Measurements from ENCODE around the gene SH3TC2. TPM values are rescaled to one million over a fixed set of nuclear protein-coding genes. Genes with fewer than 3 reads are reported as not detected.

Gene SH3TC2
- total RNA-seq, 2 donors from 2014 or later, result 0.27 to 0.75 TPM

DNA sequence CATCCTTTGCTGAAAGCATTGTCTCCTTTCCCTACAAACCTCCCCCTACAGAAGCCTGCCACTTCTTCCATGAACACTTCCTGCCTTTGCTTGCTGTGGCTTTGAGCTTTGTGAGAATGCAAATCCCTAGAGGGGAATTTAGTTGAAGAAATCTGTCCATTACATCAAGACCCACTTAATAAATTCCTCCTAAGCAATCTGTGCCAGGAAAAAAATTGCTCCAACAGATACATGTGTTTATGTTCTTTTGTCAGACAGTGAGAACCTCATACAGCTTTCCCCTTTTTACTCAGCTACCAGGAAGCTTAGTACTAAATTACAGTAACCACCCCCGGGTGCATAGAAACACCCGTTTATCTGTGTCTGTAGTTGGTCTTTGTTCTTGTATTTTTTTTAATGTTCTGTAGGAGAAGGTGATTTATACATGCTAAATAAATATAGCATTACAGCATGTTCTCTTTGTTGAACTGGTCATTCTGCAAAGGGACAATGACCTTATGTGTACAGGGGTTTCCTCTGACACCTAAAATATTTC, 43.9 kb downstream of the SH3TC2 start:
- H3K27ac ChIP-seq (ENCODE audit: low read depth, low read length), result no peak overlapping the region
- no CpG with 5 or more reads among the region's 2 CpGs for WGBS, 2 experiments (ENCODE audit: insufficient coverage in 1 of 2, insufficient read length in 1 of 2)
- H3K27me3 Mint-ChIP-seq (ENCODE audit: insufficient read depth), result peaks cover 2% of the 10 kb centered on the region
- no peak overlapping the region for H3K4me3 Mint-ChIP-seq
- TF ChIP-seq, protein P1, sequence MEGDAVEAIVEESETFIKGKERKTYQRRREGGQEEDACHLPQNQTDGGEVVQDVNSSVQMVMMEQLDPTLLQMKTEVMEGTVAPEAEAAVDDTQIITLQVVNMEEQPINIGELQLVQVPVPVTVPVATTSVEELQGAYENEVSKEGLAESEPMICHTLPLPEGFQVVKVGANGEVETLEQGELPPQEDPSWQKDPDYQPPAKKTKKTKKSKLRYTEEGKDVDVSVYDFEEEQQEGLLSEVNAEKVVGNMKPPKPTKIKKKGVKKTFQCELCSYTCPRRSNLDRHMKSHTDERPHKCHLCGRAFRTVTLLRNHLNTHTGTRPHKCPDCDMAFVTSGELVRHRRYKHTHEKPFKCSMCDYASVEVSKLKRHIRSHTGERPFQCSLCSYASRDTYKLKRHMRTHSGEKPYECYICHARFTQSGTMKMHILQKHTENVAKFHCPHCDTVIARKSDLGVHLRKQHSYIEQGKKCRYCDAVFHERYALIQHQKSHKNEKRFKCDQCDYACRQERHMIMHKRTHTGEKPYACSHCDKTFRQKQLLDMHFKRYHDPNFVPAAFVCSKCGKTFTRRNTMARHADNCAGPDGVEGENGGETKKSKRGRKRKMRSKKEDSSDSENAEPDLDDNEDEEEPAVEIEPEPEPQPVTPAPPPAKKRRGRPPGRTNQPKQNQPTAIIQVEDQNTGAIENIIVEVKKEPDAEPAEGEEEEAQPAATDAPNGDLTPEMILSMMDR (conservative IDR thresholded peaks at IDR 0.05), result no peak
- H3K27me3 ChIP-seq (ENCODE audit: control insufficient read depth, insufficient read depth, low read length, poor library complexity, severe bottlenecking), result no peaks in the 10 kb centered on the region
- H3K9me3 ChIP-seq (ENCODE audit: control insufficient read depth, low read length), result no peaks in the 10 kb centered on the region
- no peaks in the 10 kb centered on the region for H3K36me3 ChIP-seq (ENCODE audit: control insufficient read depth, insufficient read depth, low read length)
- H3K4me1 Mint-ChIP-seq, result peaks cover 16% of the 10 kb centered on the region
- H3K9me3 Mint-ChIP-seq, result no peaks in the 10 kb centered on the region
- H3K4me3 ChIP-seq (ENCODE audit: low read length), result no peak overlapping the region
- no peak for DNase-seq
- H3K36me3 Mint-ChIP-seq (ENCODE audit: low read depth), result no peaks in the 10 kb centered on the region
- peak overlapping the region; percentile 15 for H3K27ac Mint-ChIP-seq
- H3K9ac ChIP-seq (ENCODE audit: extremely low read depth, low read length, poor library complexity, severe bottlenecking), result no peak overlapping the region
- no peaks in the 10 kb centered on the region for H3K4me1 ChIP-seq (ENCODE audit: control insufficient read depth, insufficient read depth, low read length)

DNA sequence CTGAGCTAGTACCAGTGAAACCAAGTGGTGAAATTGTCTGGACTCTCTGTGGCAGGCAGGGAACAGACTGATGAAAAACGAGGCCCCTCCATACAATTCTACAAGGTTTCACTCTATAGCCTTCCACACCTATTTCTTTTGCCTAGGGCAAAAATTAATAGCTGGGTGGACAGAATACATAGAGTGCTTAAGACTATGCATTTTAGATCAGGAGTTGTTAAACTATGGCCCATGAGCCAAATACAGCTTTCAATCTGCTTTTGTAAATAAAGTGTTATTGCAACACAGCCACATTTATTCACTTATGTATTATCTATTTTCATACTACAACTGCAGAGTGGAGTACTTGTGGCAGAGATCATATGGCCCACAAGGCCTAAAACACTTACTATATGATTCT, 45.2 kb downstream of the SH3TC2 start:
- Histone ChIP-seq H3K27ac (ENCODE audit: low read depth, low read length) (no peak overlapping the region), H3K9me3 (ENCODE audit: control insufficient read depth, low read length) (no peaks in the 10 kb centered on the region), H3K36me3 (ENCODE audit: control insufficient read depth, insufficient read depth, low read length) (no peaks in the 10 kb centered on the region), H3K4me3 (ENCODE audit: low read length) (no peak overlapping the region), H3K4me1 (ENCODE audit: control insufficient read depth, insufficient read depth, low read length) (no peaks in the 10 kb centered on the region), H3K9ac (ENCODE audit: extremely low read depth, low read length, poor library complexity, severe bottlenecking) (no peak overlapping the region), H3K27me3 (ENCODE audit: control insufficient read depth, insufficient read depth, low read length, poor library complexity, severe bottlenecking) (no peaks in the 10 kb centered on the region)
- Mint-ChIP-seq H3K27ac (no peak overlapping the region), H3K9me3 (no peaks in the 10 kb centered on the region), H3K4me1 (peaks cover 15% of the 10 kb centered on the region), H3K36me3 (ENCODE audit: low read depth) (no peaks in the 10 kb centered on the region), H3K4me3 (no peak overlapping the region), H3K27me3 (ENCODE audit: insufficient read depth) (peaks cover 2% of the 10 kb centered on the region)
- DNase-seq, result no peak
- 100% methylated on average over 1 of the region's 1 CpG; no CpG with 5 or more reads in 1 of the 2 experiments for WGBS, 2 experiments (ENCODE audit: insufficient coverage in 1 of 2, insufficient read length in 1 of 2)
- TF ChIP-seq, protein P1 (conservative IDR thresholded peaks at IDR 0.05), result no peak

DNA sequence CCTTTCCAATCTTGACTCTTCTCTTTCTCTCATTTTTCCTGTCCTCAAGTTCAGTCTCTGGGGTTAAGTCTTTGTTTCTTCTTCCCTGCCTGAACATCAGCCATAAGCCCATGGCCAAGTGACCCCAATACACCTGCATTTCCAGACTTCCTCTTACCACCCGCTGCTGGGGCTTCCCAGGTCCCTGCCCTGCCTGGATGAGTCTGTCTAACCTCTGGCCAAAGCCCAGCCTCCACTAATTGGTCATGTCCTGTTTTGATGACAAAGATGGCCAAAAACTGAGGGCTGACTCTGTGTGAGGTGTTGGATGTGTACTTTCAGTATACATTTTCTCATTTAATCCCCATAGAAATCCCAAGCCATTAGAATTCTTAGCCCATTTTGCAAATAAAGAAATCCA, 47.3 kb downstream of the SH3TC2 start:
- Mint-ChIP-seq H3K27ac (no peak overlapping the region), H3K4me3 (no peak overlapping the region), H3K27me3 (ENCODE audit: insufficient read depth) (no peaks in the 10 kb centered on the region), H3K9me3 (no peaks in the 10 kb centered on the region), H3K36me3 (ENCODE audit: low read depth) (no peaks in the 10 kb centered on the region), H3K4me1 (peaks cover 15% of the 10 kb centered on the region)
- Histone ChIP-seq H3K36me3 (ENCODE audit: control insufficient read depth, insufficient read depth, low read length) (no peaks in the 10 kb centered on the region), H3K27ac (ENCODE audit: low read depth, low read length) (no peak overlapping the region), H3K27me3 (ENCODE audit: control insufficient read depth, insufficient read depth, low read length, poor library complexity, severe bottlenecking) (no peaks in the 10 kb centered on the region), H3K9ac (ENCODE audit: extremely low read depth, low read length, poor library complexity, severe bottlenecking) (no peak overlapping the region), H3K4me1 (ENCODE audit: control insufficient read depth, insufficient read depth, low read length) (no peaks in the 10 kb centered on the region), H3K9me3 (ENCODE audit: control insufficient read depth, low read length) (no peaks in the 10 kb centered on the region), H3K4me3 (ENCODE audit: low read length) (no peak overlapping the region)
- 86% methylated on average over 1 of the region's 1 CpG; no CpG with 5 or more reads in 1 of the 2 experiments for WGBS, 2 experiments (ENCODE audit: insufficient coverage in 1 of 2, insufficient read length in 1 of 2)
- no peak for DNase-seq
- TF ChIP-seq, protein P1 (conservative IDR thresholded peaks at IDR 0.05), result no peak

Measured in endodermal cell (in vitro differentiated cells).